A172 (cell line): ENCODE data around the gene POLD1. TPM values are rescaled to one million over a fixed set of nuclear protein-coding genes. Genes with fewer than 3 reads are reported as not detected.

ENCODE experiments used
- DNase-seq: peaks from one replicate; pipeline ENCODE4 v3.0.0-alpha.2; 2015; ENCODE audit warnings: low spot score
- total RNA-seq: library from RNA; depleted of rRNA; stranded (reverse); fragments of >200 nt; shearing (Covaris generic); gene quantifications from 2 replicates; pipeline ENCODE4 v1.2.3, GENCODE V29; 2014; rRNA removed

The POLD1 gene
- total RNA-seq, 1 experiment from 2014 or later, result 79.9 TPM

GRCh38 chr19:50465986-50466705 lies 82.0 kb downstream of the POLD1 start:
- DNase-seq, result no peak

GRCh38 chr19:50466706-50467039 lies 82.5 kb downstream of the POLD1 start:
- no peak for DNase-seq

GRCh38 chr19:50467566-50467965 lies 83.4 kb downstream of the POLD1 start:
- no peak for DNase-seq

Other genes starting within 250 kb of the POLD1 start
- gene IZUMO2, start 221.1 kb upstream of the POLD1 start, total RNA-seq, result not detected in 2 replicates
- 2.4 and 2.8 TPM in 2 replicates for gene MYH14, start 180.7 kb upstream of the POLD1 start, total RNA-seq
- gene KCNC3, start 55.0 kb upstream of the POLD1 start, total RNA-seq, result 0.22 TPM in 1 of 2 replicates, not detected in the other
- 0.07 and 0.16 TPM in 2 replicates for gene NAPSA, start 18.7 kb upstream of the POLD1 start, total RNA-seq
- gene NR1H2, start 7.9 kb upstream of the POLD1 start, total RNA-seq, result 96.8 and 97.3 TPM in 2 replicates
- gene SPIB, start 34.6 kb downstream of the POLD1 start, total RNA-seq, result 0.07 and 0.14 TPM in 2 replicates
- not detected in 2 replicates for gene MYBPC2, start 48.5 kb downstream of the POLD1 start, total RNA-seq
- 61.5 and 64.7 TPM in 2 replicates for gene EMC10, start 92.2 kb downstream of the POLD1 start, total RNA-seq
- gene GARIN5A, start 92.5 kb downstream of the POLD1 start, total RNA-seq, result 1.6 TPM in 1 of 2 replicates, not detected in the other
- gene JOSD2, start 126.8 kb downstream of the POLD1 start, total RNA-seq, result 38.4 and 44.4 TPM in 2 replicates
- 0.36 TPM in 1 of 2 replicates, not detected in the other for gene ASPDH, start 129.6 kb downstream of the POLD1 start, total RNA-seq
- gene LRRC4B, start 184.1 kb downstream of the POLD1 start, total RNA-seq, result 12.3 and 13.5 TPM in 2 replicates